Esophagus squamous epithelium (tissue), 4 donors: ENCODE results near the gene APOL6.

Source experiments
- CTCF ChIP-seq, 6 experiments: fragments of 450-650 bp in 4 of 6; fragments of 200-600 bp in 2 of 6; sonication (generic) in 2 of 6; IDR thresholded peaks; one replicate each; pipeline ENCODE4 v1.5.1; 2016 to 2019; ENCODE audit warnings: antibody characterized with exemption in 6 of 6, mild to moderate bottlenecking in 4 of 6, moderate library complexity in 4 of 6
- POLR2A ChIP-seq, 4 donors: fragments of 450-650 bp; IDR thresholded peaks; one replicate each; pipeline ENCODE4 v1.6.1; 2017; ENCODE audit warnings: antibody characterized with exemption in 4 of 4, mild to moderate bottlenecking in 4 of 4, moderate library complexity in 3 of 4

- TF ChIP-seq CTCF (IDR thresholded peaks at IDR 0.05): no peak
- no peak for TF ChIP-seq POLR2A (IDR thresholded peaks at IDR 0.05)
Measured at GRCh38 chr22:35685731-35686130, 37.5 kb downstream of the APOL6 start.
